OCI-LY1 (cell line): ENCODE results near the gene RNF114.

ENCODE experiments used
- EZH2 ChIP-seq: fragments of 200-600 bp; sonication (generic), shearing (Covaris generic); IDR thresholded peaks from 2 replicates; pipeline ENCODE4 v1.8.0; 2017; ENCODE audit warnings: borderline replicate concordance, mixed run types, mild to moderate bottlenecking, antibody characterized with exemption, low read length, moderate library complexity, mixed read lengths
- TF ChIP-seq, protein P1 (sequence below): fragments of 200-600 bp; sonication (generic), shearing (Covaris generic); IDR thresholded peaks from 2 replicates; pipeline ENCODE4 v1.5.1; 2017; ENCODE audit warnings: mild to moderate bottlenecking, antibody characterized with exemption, low read length, moderate library complexity, mixed read lengths

DNA sequence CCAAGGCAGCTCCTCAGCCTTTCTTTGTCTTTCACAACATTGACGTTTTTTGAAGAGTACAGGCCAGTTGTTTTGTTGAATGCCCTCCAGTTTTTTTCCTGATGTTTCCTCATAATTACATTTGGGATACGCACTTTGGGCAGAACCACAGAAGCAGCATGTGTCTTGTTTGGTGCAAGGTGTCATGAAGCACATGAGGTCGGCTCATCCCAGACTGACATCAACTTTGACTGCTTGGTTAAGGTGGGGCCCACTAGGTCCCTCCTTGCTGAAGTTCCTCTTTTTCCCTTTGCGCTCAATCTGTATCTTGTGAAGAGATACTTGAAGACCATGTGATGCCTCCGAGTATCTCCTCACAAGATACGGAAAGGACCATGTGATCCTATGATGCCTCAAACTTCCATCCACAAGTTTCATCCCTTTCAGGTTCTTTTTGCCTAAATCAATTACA lies 57.1 kb downstream of the RNF114 start:
- TF ChIP-seq, protein P1, sequence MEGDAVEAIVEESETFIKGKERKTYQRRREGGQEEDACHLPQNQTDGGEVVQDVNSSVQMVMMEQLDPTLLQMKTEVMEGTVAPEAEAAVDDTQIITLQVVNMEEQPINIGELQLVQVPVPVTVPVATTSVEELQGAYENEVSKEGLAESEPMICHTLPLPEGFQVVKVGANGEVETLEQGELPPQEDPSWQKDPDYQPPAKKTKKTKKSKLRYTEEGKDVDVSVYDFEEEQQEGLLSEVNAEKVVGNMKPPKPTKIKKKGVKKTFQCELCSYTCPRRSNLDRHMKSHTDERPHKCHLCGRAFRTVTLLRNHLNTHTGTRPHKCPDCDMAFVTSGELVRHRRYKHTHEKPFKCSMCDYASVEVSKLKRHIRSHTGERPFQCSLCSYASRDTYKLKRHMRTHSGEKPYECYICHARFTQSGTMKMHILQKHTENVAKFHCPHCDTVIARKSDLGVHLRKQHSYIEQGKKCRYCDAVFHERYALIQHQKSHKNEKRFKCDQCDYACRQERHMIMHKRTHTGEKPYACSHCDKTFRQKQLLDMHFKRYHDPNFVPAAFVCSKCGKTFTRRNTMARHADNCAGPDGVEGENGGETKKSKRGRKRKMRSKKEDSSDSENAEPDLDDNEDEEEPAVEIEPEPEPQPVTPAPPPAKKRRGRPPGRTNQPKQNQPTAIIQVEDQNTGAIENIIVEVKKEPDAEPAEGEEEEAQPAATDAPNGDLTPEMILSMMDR = no peak
- TF ChIP-seq EZH2 = no peak
